GM18909 (cell line): Measurements from ENCODE around the gene SMCO4.

Source experiments
- ATAC-seq: cut with Tn5 transposase; IDR thresholded peaks from one replicate; pipeline ENCODE4 v1.9.1; 2021; ENCODE audit warnings: mild to moderate bottlenecking; ENCODE audit not compliant: unreplicated experiment, poor library complexity

SMCO4 gene

GRCh38 chr11:93529707-93530467, 13.3 kb downstream of the SMCO4 start:
- ATAC-seq = peak; percentile 41

DNA sequence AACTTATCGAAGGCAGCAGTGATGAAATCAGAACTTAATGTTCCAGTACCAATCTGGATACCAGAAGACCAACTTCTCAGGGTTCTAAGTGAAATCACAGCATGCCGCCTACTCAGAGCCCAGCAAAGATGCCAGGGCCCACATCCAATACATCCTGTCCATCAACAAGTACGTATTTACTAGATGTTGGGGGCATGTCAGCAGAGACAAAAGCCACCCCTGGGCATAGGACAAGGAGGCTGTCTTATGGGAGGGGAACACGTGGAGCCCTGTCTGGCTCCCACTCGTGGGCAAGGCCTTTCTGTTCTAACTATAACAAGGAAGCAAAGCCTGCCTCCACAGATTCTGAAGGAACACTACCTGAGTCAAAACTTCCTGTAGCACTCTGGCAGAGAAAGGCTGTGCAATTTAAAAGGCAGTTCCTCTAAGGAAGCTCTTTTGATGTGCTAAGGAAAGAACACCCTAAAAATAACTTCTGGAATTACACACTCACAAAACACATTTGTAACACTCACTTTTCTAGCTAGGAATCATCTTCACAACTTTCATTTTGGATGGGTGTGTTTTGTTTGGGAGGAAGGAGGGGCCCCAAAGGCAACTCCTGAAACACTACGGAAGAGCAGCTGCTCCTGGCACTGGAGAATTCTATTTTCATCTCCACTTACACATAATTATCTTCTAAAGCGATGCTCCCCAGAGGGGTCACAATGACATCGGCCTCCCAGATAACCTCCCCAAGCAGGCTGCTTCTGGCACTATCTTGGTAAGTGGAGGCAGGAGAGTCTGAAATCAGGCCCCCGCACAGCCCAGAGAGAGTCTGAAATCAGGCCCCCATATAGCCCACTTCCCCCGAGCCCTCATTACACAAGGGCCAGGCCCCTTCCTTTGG, 14.2 kb downstream of the SMCO4 start:
- no peak for ATAC-seq

DNA sequence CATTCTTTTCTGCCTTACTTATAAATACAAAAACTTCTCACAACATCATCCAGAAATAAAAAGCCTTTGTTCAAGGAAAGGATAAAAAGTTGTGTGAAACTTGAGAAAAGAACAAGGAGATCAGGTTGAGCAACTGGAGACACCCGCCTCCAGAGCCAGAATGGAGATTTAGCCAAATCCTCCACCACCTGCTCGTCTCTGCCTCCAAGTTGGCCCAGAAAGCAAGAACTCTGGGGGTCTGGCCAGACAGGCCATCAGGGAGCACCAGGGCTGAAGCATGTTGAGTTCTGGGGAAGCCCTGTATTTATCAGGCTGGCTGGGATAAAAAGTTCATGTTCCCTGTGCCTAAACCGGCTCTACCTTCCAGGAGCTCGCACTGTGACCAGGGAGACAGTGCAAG, 14.9 kb downstream of the SMCO4 start:
- no peak for ATAC-seq

- ATAC-seq = peak; percentile 10
These were observed 16.3 kb downstream of the SMCO4 start for GRCh38 chr11:93526641-93527583.

DNA sequence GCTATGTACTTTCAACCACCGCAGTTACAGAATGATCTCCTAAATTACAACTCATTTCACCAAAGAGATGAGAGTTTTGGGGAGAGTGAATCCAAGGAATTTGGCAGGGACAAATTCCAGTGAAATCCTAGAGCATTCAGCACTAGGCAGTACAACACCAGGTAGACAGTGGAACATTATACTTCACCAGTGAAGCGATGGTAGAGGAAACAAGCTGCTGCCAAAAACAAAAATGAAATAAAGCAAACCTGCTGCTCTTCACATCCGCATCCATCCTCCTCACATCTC, 16.9 kb downstream of the SMCO4 start:
- ATAC-seq = peak; percentile 24

DNA sequence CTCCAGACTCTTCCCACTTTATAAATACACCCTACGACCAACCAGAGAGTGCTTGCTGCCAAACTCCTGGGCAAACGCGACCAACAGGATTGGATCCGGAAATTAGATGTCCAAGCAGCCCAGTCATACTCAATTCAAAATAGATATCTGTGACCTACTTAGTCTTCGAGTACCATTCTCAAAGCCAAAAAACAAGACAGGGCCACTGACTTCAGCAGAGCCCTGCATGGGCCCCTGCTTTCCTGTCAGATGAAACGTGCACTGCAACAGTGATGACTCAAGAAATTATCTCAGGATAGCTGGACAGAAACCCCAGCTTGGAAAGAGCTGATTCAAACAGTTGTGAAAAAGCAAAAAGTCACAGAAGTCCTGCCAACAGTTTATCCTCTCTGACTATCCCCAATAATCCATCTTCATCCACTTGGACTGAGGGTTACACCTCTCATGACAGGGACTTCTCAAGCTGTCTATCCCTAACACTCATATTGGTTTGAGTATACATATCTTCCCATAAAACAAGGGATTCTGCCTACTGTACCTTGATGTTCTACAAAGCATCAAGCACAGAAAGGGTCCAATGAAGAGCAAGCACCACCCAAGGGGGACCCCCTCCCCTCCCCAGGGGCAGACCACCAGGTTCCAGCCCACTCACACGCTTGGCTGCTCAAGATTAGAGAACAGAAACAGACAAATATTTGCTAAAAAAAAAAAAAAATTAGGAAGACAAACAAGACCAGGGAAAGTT, 17.4 kb downstream of the SMCO4 start:
- ATAC-seq = peak; percentile 23

- ATAC-seq = no peak
These were observed 18.3 kb downstream of the SMCO4 start for GRCh38 chr11:93524858-93525257.

DNA sequence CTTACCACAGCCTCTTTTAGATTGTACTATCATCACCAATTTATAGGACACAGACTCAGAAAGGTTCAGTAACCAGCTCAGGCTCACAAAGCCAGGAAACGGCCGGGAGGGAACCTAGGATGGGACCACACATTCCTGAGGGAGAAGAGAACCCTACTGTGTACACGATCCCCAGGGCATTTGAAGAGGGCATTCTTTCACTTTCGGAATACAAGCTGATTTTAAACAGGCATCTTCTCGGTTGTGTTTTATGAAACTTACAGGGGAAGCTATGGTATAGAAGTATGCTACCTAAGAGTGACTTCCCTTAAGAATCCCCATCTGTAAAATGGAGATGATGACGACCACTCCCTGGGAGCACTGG, 19.0 kb downstream of the SMCO4 start:
- ATAC-seq = peak; percentile 46

GRCh38 chr11:93520726-93521509, 22.3 kb downstream of the SMCO4 start:
- ATAC-seq = peak; percentile 28

DNA sequence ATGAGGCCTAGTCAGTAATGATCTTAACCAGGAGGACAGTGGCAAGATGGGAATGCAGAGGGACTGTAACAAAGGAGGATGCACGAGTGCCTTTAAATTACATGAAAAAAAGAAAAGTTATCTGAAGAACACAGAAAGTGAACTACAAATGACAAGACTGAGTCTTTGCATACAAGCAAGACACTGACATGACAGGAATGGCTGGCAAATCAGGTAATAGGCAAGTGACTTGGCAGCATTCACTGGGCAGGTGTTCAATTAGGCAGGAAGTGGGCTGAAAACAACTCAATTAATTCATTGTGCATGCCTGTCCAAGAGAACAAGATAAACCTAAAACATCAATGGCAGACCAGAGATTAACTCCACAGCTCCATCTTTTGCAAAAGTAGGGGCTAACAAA, 24.0 kb downstream of the SMCO4 start:
- no peak for ATAC-seq

- no peak for ATAC-seq
These were observed 25.1 kb downstream of the SMCO4 start for GRCh38 chr11:93518081-93518480.

DNA sequence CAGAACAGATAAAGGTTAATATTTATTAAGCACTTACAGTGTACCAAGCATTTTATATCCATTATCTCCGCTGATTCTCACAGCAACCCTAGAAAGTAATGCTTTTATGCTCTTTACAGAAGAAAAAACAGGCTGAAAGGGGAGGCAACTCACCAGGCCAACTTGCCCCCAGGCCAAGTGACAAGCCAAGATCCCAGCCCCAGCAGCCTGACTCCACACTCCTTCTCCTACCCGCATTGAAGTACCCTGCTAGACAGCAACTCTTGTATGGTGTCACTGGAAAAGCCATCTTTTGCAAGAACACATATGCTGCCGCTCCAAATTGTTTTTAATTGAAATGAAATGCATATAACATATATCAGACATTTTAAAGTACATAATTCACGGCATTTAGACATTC, 25.6 kb downstream of the SMCO4 start:
- ATAC-seq = no peak

DNA sequence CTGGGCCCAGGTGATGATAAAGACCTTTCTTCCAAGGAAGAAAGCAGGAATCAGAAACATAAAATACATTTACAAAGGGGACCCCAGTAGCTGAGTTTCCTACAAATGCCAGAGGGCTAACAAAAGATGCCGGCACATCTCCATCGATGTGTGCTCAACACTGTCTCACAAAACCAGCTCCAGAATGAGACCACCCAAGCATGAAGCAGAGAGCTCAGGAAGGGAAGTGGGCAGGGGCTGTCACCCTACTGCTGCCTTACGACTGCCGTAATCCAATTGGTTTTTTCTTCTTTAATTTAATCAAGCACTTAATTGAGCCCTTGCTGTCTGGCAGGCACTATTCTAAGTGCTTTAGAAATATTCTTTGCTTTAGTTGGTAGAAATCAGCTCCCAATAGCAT, 26.1 kb downstream of the SMCO4 start:
- ATAC-seq = no peak

- no peak for ATAC-seq
These were observed 27.7 kb downstream of the SMCO4 start for GRCh38 chr11:93515441-93516025.

- no peak for ATAC-seq
These were observed 28.5 kb downstream of the SMCO4 start for GRCh38 chr11:93514712-93515111.

- ATAC-seq = no peak
These were observed 29.4 kb downstream of the SMCO4 start for GRCh38 chr11:93513772-93514171.

- peak; percentile 78 for ATAC-seq
These were observed 30.1 kb downstream of the SMCO4 start for GRCh38 chr11:93512949-93513667.

DNA sequence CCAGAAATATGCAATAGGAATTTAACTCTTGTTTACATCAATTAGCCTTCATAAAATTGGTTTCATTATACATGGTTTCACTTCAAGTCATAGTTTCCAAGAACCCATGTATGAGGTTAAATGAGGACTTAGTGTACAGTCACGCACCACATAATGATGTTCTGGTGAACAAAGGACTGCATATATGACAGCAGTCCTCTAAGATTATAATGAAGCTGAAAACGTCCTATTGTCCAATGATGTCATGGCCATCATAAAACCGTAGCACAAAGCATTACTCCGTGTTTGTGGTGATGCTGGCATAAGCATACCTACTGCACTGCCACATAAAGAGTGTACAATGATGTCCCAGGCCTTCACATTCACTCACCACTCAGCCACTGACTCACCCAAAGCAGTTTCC, 31.1 kb downstream of the SMCO4 start:
- ATAC-seq = peak; percentile 92
